Activated CD8-positive, alpha-beta memory T cell treated with anti-CD3 and anti-CD28 coated beads, Interleukin-2, amount 50 U/mL, for 4 hours (primary cell): ENCODE data around the gene ITGB7.
"Not testable (repeated sequence)": the region's sequence is repeated elsewhere in the genome, so short reads cannot be mapped to it uniquely, and the experiment has no call there.

Experiments used
- DNase-seq: peaks from one replicate; pipeline ENCODE4 v3.0.0-alpha.2; 2020

The ITGB7 gene

GRCh38 chr12:53173085-53173715 is 33.9 kb downstream of the ITGB7 start:
- no peak for DNase-seq

- no peak for DNase-seq
Observed at GRCh38 chr12:53172352-53172751, 34.7 kb downstream of the ITGB7 start.

GRCh38 chr12:53171725-53172329 is 35.2 kb downstream of the ITGB7 start:
- DNase-seq, result no peak

- no peak for DNase-seq
Observed at GRCh38 chr12:53170876-53171724, 36.0 kb downstream of the ITGB7 start.

- DNase-seq, result no peak
Observed at GRCh38 chr12:53170215-53170614, 36.8 kb downstream of the ITGB7 start.

GRCh38 chr12:53169644-53170043 is 37.4 kb downstream of the ITGB7 start:
- DNase-seq, result no peak

- DNase-seq, result no peak
Observed at GRCh38 chr12:53166837-53167236, 40.2 kb downstream of the ITGB7 start.

- DNase-seq, result not testable (repeated sequence)
Observed at GRCh38 chr12:53163008-53163407, 44.0 kb downstream of the ITGB7 start.

- no peak for DNase-seq
Observed at GRCh38 chr12:53161119-53161911, 45.7 kb downstream of the ITGB7 start.

- no peak for DNase-seq
Observed at GRCh38 chr12:53160673-53161072, 46.4 kb downstream of the ITGB7 start.

GRCh38 chr12:53160000-53160399 is 47.1 kb downstream of the ITGB7 start:
- DNase-seq, result no peak

- peak; percentile 93 for DNase-seq
Observed at GRCh38 chr12:53159195-53159839, 47.7 kb downstream of the ITGB7 start.

- DNase-seq, result no peak
Observed at GRCh38 chr12:53152390-53152789, 54.7 kb downstream of the ITGB7 start.

- no peak for DNase-seq
Observed at GRCh38 chr12:53151039-53151438, 56.0 kb downstream of the ITGB7 start.

- no peak for DNase-seq
Observed at GRCh38 chr12:53147653-53148052, 59.4 kb downstream of the ITGB7 start.

- DNase-seq, result no peak
Observed at GRCh38 chr12:53147181-53147580, 59.9 kb downstream of the ITGB7 start.

- no peak for DNase-seq
Observed at GRCh38 chr12:53145383-53146260, 61.4 kb downstream of the ITGB7 start.

GRCh38 chr12:53143355-53143754 is 63.7 kb downstream of the ITGB7 start:
- no peak for DNase-seq
